HUES48 (cell line): ENCODE data around the gene MLN.
A peak's percentile ranks its signal among the peaks of the same experiment; 100 is the strongest.

Experiments used
- H3K27ac ChIP-seq: one replicate; pipeline ENCODE4 v1.7.0; 2013; ENCODE audit warnings: low read depth, low read length, inconsistent platforms
- H3K27me3 ChIP-seq: 2 replicates; pipeline ENCODE4 v1.6.1; 2013; ENCODE audit warnings: mild to moderate bottlenecking, low read length; ENCODE audit not compliant: control insufficient read depth, insufficient read depth
- H3K36me3 ChIP-seq: 2 replicates; pipeline ENCODE4 v1.6.1; 2013; ENCODE audit warnings: low read length; ENCODE audit not compliant: control insufficient read depth, insufficient read depth
- H3K4me1 ChIP-seq: 2 replicates; pipeline ENCODE4 v1.6.1; 2013; ENCODE audit warnings: mild to moderate bottlenecking, low read length; ENCODE audit not compliant: control insufficient read depth, insufficient read depth
- H3K4me3 ChIP-seq: 2 replicates; pipeline ENCODE4 v1.5.1; 2013; ENCODE audit warnings: mild to moderate bottlenecking, low read depth, low read length
- H3K9ac ChIP-seq: 2 replicates; pipeline ENCODE4 v1.6.1; 2013; ENCODE audit warnings: mild to moderate bottlenecking, low read depth, low read length, moderate library complexity
- H3K9me3 ChIP-seq: 2 replicates; pipeline ENCODE4 v1.6.1; 2013; ENCODE audit warnings: low read length; ENCODE audit not compliant: control insufficient read depth, insufficient read depth

MLN gene

GRCh38 chr6:33776764-33777163, 27.0 kb downstream of the MLN start:
- peaks cover 87% of the 10 kb centered on the region for H3K36me3 ChIP-seq

GRCh38 chr6:33776186-33776585, 27.6 kb downstream of the MLN start:
- no peaks in the 10 kb centered on the region for H3K9me3 ChIP-seq
- peaks cover 86% of the 10 kb centered on the region for H3K36me3 ChIP-seq
- peaks cover 46% of the 10 kb centered on the region for H3K4me1 ChIP-seq
- no peak overlapping the region for H3K27ac ChIP-seq
- no peak overlapping the region for H3K4me3 ChIP-seq
- no peaks in the 10 kb centered on the region for H3K27me3 ChIP-seq
- no peak overlapping the region for H3K9ac ChIP-seq

More at GRCh38 chr6:33776764-33777163, 27.0 kb downstream of the MLN start:
- H3K27me3 ChIP-seq = no peaks in the 10 kb centered on the region
- H3K4me1 ChIP-seq = peaks cover 48% of the 10 kb centered on the region
- H3K4me3 ChIP-seq = no peak overlapping the region
- H3K27ac ChIP-seq = no peak overlapping the region
- H3K9ac ChIP-seq = no peak overlapping the region
- no peaks in the 10 kb centered on the region for H3K9me3 ChIP-seq

- Histone ChIP-seq H3K36me3 (peaks cover 73% of the 10 kb centered on the region), H3K27ac (no peak overlapping the region), H3K4me3 (no peak overlapping the region), H3K27me3 (no peaks in the 10 kb centered on the region), H3K4me1 (peaks cover 46% of the 10 kb centered on the region), H3K9ac (no peak overlapping the region), H3K9me3 (no peaks in the 10 kb centered on the region)
These were observed 29.0 kb downstream of the MLN start for GRCh38 chr6:33774774-33775173.

- Histone ChIP-seq H3K4me3 (no peak overlapping the region), H3K9me3 (no peaks in the 10 kb centered on the region), H3K4me1 (peaks cover 35% of the 10 kb centered on the region), H3K36me3 (peaks cover 55% of the 10 kb centered on the region), H3K27ac (no peak overlapping the region), H3K27me3 (no peaks in the 10 kb centered on the region), H3K9ac (no peak overlapping the region)
These were observed 30.8 kb downstream of the MLN start for GRCh38 chr6:33772902-33773472.

GRCh38 chr6:33772082-33772830, 31.5 kb downstream of the MLN start:
- peaks cover 48% of the 10 kb centered on the region for H3K36me3 ChIP-seq
- peaks cover 33% of the 10 kb centered on the region for H3K4me1 ChIP-seq
- no peak overlapping the region for H3K4me3 ChIP-seq
- peak overlapping the region; percentile 85 for H3K27ac ChIP-seq
- no peaks in the 10 kb centered on the region for H3K27me3 ChIP-seq
- no peak overlapping the region for H3K9ac ChIP-seq
- no peaks in the 10 kb centered on the region for H3K9me3 ChIP-seq

- Histone ChIP-seq H3K36me3 (peaks cover 39% of the 10 kb centered on the region), H3K9ac (no peak overlapping the region), H3K4me1 (peaks cover 33% of the 10 kb centered on the region), H3K9me3 (no peaks in the 10 kb centered on the region), H3K27ac (peak overlapping the region; percentile 85), H3K27me3 (no peaks in the 10 kb centered on the region), H3K4me3 (no peak overlapping the region)
These were observed 32.4 kb downstream of the MLN start for GRCh38 chr6:33771146-33772081.

GRCh38 chr6:33770833-33771145, 33.0 kb downstream of the MLN start:
- H3K9ac ChIP-seq = no peak overlapping the region
- no peak overlapping the region for H3K4me3 ChIP-seq

GRCh38 chr6:33770124-33770832, 33.5 kb downstream of the MLN start:
- peaks cover 33% of the 10 kb centered on the region for H3K4me1 ChIP-seq
- H3K9ac ChIP-seq = no peak overlapping the region
- peaks cover 28% of the 10 kb centered on the region for H3K36me3 ChIP-seq
- no peak overlapping the region for H3K4me3 ChIP-seq
- H3K27me3 ChIP-seq = no peaks in the 10 kb centered on the region
- no peaks in the 10 kb centered on the region for H3K9me3 ChIP-seq
- peak overlapping the region; percentile 81 for H3K27ac ChIP-seq

More at GRCh38 chr6:33770833-33771145, 33.0 kb downstream of the MLN start:
- Histone ChIP-seq H3K9me3 (no peaks in the 10 kb centered on the region), H3K27ac (peak overlapping the region; percentile 81), H3K4me1 (peaks cover 33% of the 10 kb centered on the region), H3K27me3 (no peaks in the 10 kb centered on the region), H3K36me3 (peaks cover 33% of the 10 kb centered on the region)

- no peaks in the 10 kb centered on the region for H3K9me3 ChIP-seq
- peak overlapping the region; percentile 81 for H3K27ac ChIP-seq
- H3K4me1 ChIP-seq = peaks cover 33% of the 10 kb centered on the region
These were observed 34.5 kb downstream of the MLN start for GRCh38 chr6:33769248-33769821.

GRCh38 chr6:33768644-33769120, 35.1 kb downstream of the MLN start:
- Histone ChIP-seq H3K9me3 (no peaks in the 10 kb centered on the region), H3K36me3 (peaks cover 17% of the 10 kb centered on the region), H3K27ac (no peak overlapping the region)

More at GRCh38 chr6:33769248-33769821, 34.5 kb downstream of the MLN start:
- Histone ChIP-seq H3K27me3 (no peaks in the 10 kb centered on the region), H3K36me3 (peaks cover 20% of the 10 kb centered on the region), H3K9ac (no peak overlapping the region), H3K4me3 (no peak overlapping the region)

More at GRCh38 chr6:33768644-33769120, 35.1 kb downstream of the MLN start:
- Histone ChIP-seq H3K27me3 (no peaks in the 10 kb centered on the region), H3K4me1 (peaks cover 33% of the 10 kb centered on the region), H3K4me3 (no peak overlapping the region), H3K9ac (no peak overlapping the region)
